ENCODE measurements around the gene CRYL1. TPM values are rescaled to one million over a fixed set of nuclear protein-coding genes. Genes with fewer than 3 reads are reported as not detected.

CRYL1 gene
- total RNA-seq, 1 donor from 2014 or later, result 24.9 TPM

- Histone ChIP-seq H3K4me3 (no peak overlapping the region), H3K27me3 (ENCODE audit: low read depth) (no peaks in the 10 kb centered on the region), H3K36me3 (no peaks in the 10 kb centered on the region), H3K27ac (no peak overlapping the region), H3K9me3 (peaks cover 4% of the 10 kb centered on the region), H3K4me1 (no peaks in the 10 kb centered on the region)
- no peak for TF ChIP-seq CTCF (IDR thresholded peaks at IDR 0.05)
- intact Hi-C loops (cut with DNase I), result no loop called here
- ATAC-seq (no peak), DNase-seq (no peak)
These were observed 82.8 kb downstream of the CRYL1 start for GRCh38 chr13:20442798-20443381.

- ATAC-seq (no peak), DNase-seq (no peak)
- intact Hi-C loops (cut with DNase I), result no loop called here
- Histone ChIP-seq H3K36me3 (no peaks in the 10 kb centered on the region), H3K9me3 (no peaks in the 10 kb centered on the region), H3K4me3 (no peak overlapping the region), H3K4me1 (no peaks in the 10 kb centered on the region), H3K27ac (no peak overlapping the region), H3K27me3 (ENCODE audit: low read depth) (no peaks in the 10 kb centered on the region)
- TF ChIP-seq CTCF (IDR thresholded peaks at IDR 0.05), result no peak
These were observed 83.3 kb downstream of the CRYL1 start for GRCh38 chr13:20442375-20442774.

GRCh38 chr13:20441879-20442278 is 83.8 kb downstream of the CRYL1 start:
- H3K4me3 ChIP-seq, result no peak overlapping the region
- no peaks in the 10 kb centered on the region for H3K9me3 ChIP-seq
- H3K36me3 ChIP-seq, result no peaks in the 10 kb centered on the region
- ATAC-seq (no peak), DNase-seq (no peak)
- H3K27me3 ChIP-seq (ENCODE audit: low read depth), result no peaks in the 10 kb centered on the region
- intact Hi-C loops (cut with DNase I), result no loop called here
- TF ChIP-seq CTCF (IDR thresholded peaks at IDR 0.05), result no peak
- no peaks in the 10 kb centered on the region for H3K4me1 ChIP-seq
- H3K27ac ChIP-seq, result no peak overlapping the region

GRCh38 chr13:20441056-20441455 is 84.6 kb downstream of the CRYL1 start:
- TF ChIP-seq CTCF (IDR thresholded peaks at IDR 0.05), result no peak
- intact Hi-C loops (cut with DNase I), result no loop called here
- Histone ChIP-seq H3K9me3 (no peaks in the 10 kb centered on the region), H3K4me3 (no peak overlapping the region), H3K36me3 (no peaks in the 10 kb centered on the region), H3K27ac (no peak overlapping the region), H3K27me3 (ENCODE audit: low read depth) (no peaks in the 10 kb centered on the region), H3K4me1 (no peaks in the 10 kb centered on the region)
- ATAC-seq (no peak), DNase-seq (no peak)

GRCh38 chr13:20439261-20439660 is 86.4 kb downstream of the CRYL1 start:
- Histone ChIP-seq H3K9me3 (no peaks in the 10 kb centered on the region), H3K4me1 (no peaks in the 10 kb centered on the region), H3K27ac (no peak overlapping the region), H3K4me3 (no peak overlapping the region), H3K27me3 (ENCODE audit: low read depth) (no peaks in the 10 kb centered on the region), H3K36me3 (no peaks in the 10 kb centered on the region)
- no peak for ATAC-seq
- no peak for TF ChIP-seq CTCF (IDR thresholded peaks at IDR 0.05)
- no peak for DNase-seq
- intact Hi-C loops (cut with DNase I), result no loop called here

- no peak for TF ChIP-seq CTCF (IDR thresholded peaks at IDR 0.05)
These were observed 86.9 kb downstream of the CRYL1 start for GRCh38 chr13:20438801-20439200.

More at GRCh38 chr13:20438801-20439200, 86.9 kb downstream of the CRYL1 start:
- H3K4me3 ChIP-seq, result no peak overlapping the region
- H3K27ac ChIP-seq, result no peak overlapping the region
- DNase-seq (no peak), ATAC-seq (no peak)
- no peaks in the 10 kb centered on the region for H3K4me1 ChIP-seq
- no peaks in the 10 kb centered on the region for H3K9me3 ChIP-seq
- no peaks in the 10 kb centered on the region for H3K36me3 ChIP-seq
- H3K27me3 ChIP-seq (ENCODE audit: low read depth), result no peaks in the 10 kb centered on the region
- intact Hi-C loops (cut with DNase I), result no loop called here

All from lower lobe of right lung (tissue), 2 donors.